Stomach (tissue), 4 donors: Measurements from ENCODE around the gene NHERF2.

Experiments used
- EP300 ChIP-seq: sonication (generic); formaldehyde crosslinking; IDR thresholded peaks from one replicate; pipeline ENCODE4 v1.6.1; 2017; ENCODE audit warnings: antibody characterized with exemption
- POLR2A ChIP-seq, 4 donors: fragments of 450-650 bp; IDR thresholded peaks; one replicate each; pipeline ENCODE4 v1.6.1; 2016; ENCODE audit warnings: antibody characterized with exemption in 4 of 4, control low read depth in 2 of 4, mild to moderate bottlenecking in 1 of 4, moderate library complexity in 1 of 4

DNA sequence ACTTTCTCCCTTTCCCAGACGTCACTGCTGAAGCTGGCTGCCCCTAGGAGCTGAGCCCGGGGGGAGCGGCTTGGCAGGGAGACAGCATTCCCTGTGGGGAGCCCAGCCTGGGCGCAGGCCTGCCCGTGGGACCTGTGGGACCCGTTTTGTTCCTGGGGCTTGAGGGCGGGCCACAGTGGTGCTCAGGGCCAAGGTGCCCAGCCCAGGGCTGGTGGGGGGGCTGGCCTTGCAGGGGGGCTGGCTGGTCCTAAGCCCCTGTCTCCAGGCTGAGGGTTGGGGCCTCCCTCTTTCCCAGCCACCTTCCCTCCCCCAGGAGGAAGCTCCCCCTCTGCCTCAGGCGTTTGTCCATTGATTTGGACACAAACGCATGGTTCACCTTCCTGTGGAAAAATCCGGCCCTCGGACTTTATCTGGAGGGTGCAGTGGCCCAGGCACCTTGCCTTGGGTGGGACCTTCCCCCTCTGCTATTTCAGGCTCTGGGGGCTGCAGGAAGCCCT lies 4.4 kb downstream of the NHERF2 start:
- TF ChIP-seq EP300 (no peak), POLR2A (IDR thresholded peaks at IDR 0.05) (no peak)
